Heart right ventricle (tissue), 16 donors: Measurements from ENCODE around the gene ADAM23. TPM values are rescaled to one million over a fixed set of nuclear protein-coding genes. Genes with fewer than 3 reads are reported as not detected.

Experiments used
- ATAC-seq, 8 donors: fragments of 200-7000 bp; cut with Tn5 transposase; one replicate each; pipeline ENCODE4 v1.9.1; 2020; ENCODE audit warnings: mild to moderate bottlenecking in 8 of 8, moderate library complexity in 8 of 8, moderate number of reproducible peaks in 1 of 8
- DNase-seq, 2 donors: peaks; one replicate each; pipeline ENCODE4 v3.0.0-alpha.2; 2020
- H3K27ac ChIP-seq, 10 donors: fragments of 200-600 bp; sonication (generic) in 2 of 10; one replicate each; pipeline versions ENCODE4 v1.5.0 to v1.8.0; 2020 to 2022; ENCODE audit warnings: mild to moderate bottlenecking in 3 of 10
- H3K27me3 ChIP-seq, 7 donors: fragments of 200-600 bp; one replicate each; pipeline ENCODE4 v1.8.0; 2021 to 2022; ENCODE audit warnings: mild to moderate bottlenecking in 2 of 7
- H3K36me3 ChIP-seq, 9 donors: fragments of 200-600 bp; sonication (generic) in 1 of 9; one replicate each; pipeline versions ENCODE4 v1.5.0 to v1.8.0; 2020 to 2022; ENCODE audit warnings: mild to moderate bottlenecking in 2 of 9
- H3K4me1 ChIP-seq, 9 donors: fragments of 200-600 bp; sonication (generic) in 1 of 9; one replicate each; pipeline versions ENCODE4 v1.5.0 to v1.8.0; 2020 to 2022; ENCODE audit warnings: mild to moderate bottlenecking in 4 of 9
- H3K4me3 ChIP-seq, 10 donors: fragments of 200-600 bp; sonication (generic) in 2 of 10; one replicate each; pipeline versions ENCODE4 v1.5.0 to v1.8.0; 2020 to 2022; ENCODE audit warnings: mild to moderate bottlenecking in 7 of 10, moderate library complexity in 2 of 10
- H3K9me3 ChIP-seq, 11 donors: fragments of 200-600 bp in 10 of 11; sonication (generic) in 2 of 11; one replicate each; pipeline versions ENCODE4 v1.5.0 to v1.8.0; 2013 to 2022; ENCODE audit warnings: mild to moderate bottlenecking in 2 of 11, control low read depth in 1 of 11, moderate library complexity in 1 of 11
- WGBS, 2 donors: extraction: QIAGEN DNeasy Blood & Tissue Kit; methylation state at CpG; one replicate each; pipeline ENCODE4 v1.1.7; 2013; ENCODE audit warnings: inconsistent platforms in 1 of 2; 5-methylcytosine and 5-hydroxymethylcytosine counted together
- intact Hi-C, 10 donors: fragments of 100-400 bp; cut with DNase I; formaldehyde crosslinking; loops; one replicate each; pipeline versions ENCODE4 v1.11.1 to v1.14.2; 2022
- polyA plus RNA-seq, 2 donors: library from polyadenylated mRNA; stranded (reverse); fragments of 200-250 nt; gene quantifications; one replicate each; pipeline ENCODE4 v1.2.3, GENCODE V29; 2013
- total RNA-seq, 10 donors: library from RNA; stranded (reverse); fragmentation: NEBNext Ultra II Directional in 3 of 10; extraction: Animal tissue kit (Norgen Biotek cat#: 25700) in 3 of 10; gene quantifications; one replicate each; pipeline versions ENCODE4 v1.2.1 to v1.2.4, GENCODE V29; 2021 to 2023
- TF ChIP-seq, protein P1 (sequence below), 9 donors: fragments of 200-600 bp; sonication (generic) in 2 of 9; IDR thresholded peaks; one replicate each; pipeline versions ENCODE4 v1.5.0 to v1.8.0; 2021 to 2022; ENCODE audit warnings: antibody characterized with exemption in 9 of 9, mild to moderate bottlenecking in 5 of 9, moderate library complexity in 1 of 9
- donor health status: Arrhythmogenic right ventricular cardiomyopathy.
- donor health status: ischemic (EF 13 %, LVEDD 7.1; RV severe dilation, severe dysfunction).
- donor health status: healthy with polysubstance abuse.
- donor health status: DM: no; HTN: yes; CAD: no.
- donor health status: DM: no; HTN: no; CAD: no.
- donor health status: ischemic (EF 25% LVEDD 6.9; RV normal size, moderate dysfunction).
- donor health status: ischemic (EF 25% LVEDD 5.7; RV mildly dilated, moderate dysfunction).
- donor health status: healthy.
- donor health status: DM: yes; HTN: yes; CAD: no.
- donor health status: Ischemic cardiomyopathy.
- donor health status: ischemic (EF 35%, LVEDD 5.7; RV mildly dilated, moderate dysfunction).
- donor health status: nonischemic (EF 11% LVEDD 7.7; RV severe dilation, severe dysfunction).
- donor health status: DM: yes; HTN: yes; CAD: no.
- donor health status: PGD.
- donor health status: ischemic (EF 29% LVEDD 5.4; RV normal size, mild dysfunction).
- donor health status: nonischemic (EF 23%, LVEDD 6.1; RV moderate dilation, normal function).

The ADAM23 gene
- total and polyA plus RNA-seq, 12 donors: 11.9 to 101 (median 66.2) TPM

DNA sequence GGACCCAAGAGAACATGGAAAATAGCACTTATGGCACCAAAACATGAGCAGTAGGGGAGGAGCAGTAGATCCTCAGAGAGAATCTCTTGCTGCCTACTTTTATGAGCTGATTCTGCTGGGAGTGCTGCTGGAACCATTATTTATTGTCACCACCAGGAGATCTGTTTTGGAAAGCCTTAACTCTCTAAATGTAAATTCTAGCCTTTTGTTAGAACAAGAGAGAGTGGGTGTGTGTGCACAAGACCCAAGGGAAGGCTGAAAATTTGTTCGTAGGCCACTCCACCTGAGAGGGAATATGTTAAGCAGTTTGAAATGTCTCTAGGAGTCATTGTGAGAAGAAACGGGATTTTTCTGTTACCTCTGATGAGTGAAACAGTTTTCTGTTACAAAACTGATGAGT, 182.8 kb downstream of the ADAM23 start:
- no peak overlapping the region for H3K4me3 ChIP-seq
- DNase-seq (no peak), ATAC-seq (no peak)
- TF ChIP-seq, protein P1, sequence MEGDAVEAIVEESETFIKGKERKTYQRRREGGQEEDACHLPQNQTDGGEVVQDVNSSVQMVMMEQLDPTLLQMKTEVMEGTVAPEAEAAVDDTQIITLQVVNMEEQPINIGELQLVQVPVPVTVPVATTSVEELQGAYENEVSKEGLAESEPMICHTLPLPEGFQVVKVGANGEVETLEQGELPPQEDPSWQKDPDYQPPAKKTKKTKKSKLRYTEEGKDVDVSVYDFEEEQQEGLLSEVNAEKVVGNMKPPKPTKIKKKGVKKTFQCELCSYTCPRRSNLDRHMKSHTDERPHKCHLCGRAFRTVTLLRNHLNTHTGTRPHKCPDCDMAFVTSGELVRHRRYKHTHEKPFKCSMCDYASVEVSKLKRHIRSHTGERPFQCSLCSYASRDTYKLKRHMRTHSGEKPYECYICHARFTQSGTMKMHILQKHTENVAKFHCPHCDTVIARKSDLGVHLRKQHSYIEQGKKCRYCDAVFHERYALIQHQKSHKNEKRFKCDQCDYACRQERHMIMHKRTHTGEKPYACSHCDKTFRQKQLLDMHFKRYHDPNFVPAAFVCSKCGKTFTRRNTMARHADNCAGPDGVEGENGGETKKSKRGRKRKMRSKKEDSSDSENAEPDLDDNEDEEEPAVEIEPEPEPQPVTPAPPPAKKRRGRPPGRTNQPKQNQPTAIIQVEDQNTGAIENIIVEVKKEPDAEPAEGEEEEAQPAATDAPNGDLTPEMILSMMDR (IDR thresholded peaks at IDR 0.05): no peak
- no peaks in the 10 kb centered on the region for H3K9me3 ChIP-seq
- H3K4me1 ChIP-seq: no peaks in the 10 kb centered on the region
- H3K27ac ChIP-seq: no peak overlapping the region
- intact Hi-C loops: no loop called here
- H3K36me3 ChIP-seq: no peaks in the 10 kb centered on the region
- WGBS, 2 donors: 58 to 70% methylated on average over 2 of the region's 2 CpGs
- H3K27me3 ChIP-seq: peaks cover 0 to 18% (median 5%) of the 10 kb centered on the region in 7 donors

- Histone ChIP-seq H3K27ac (no peak overlapping the region), H3K4me1 (no peaks in the 10 kb centered on the region), H3K9me3 (no peaks in the 10 kb centered on the region), H3K36me3 (no peaks in the 10 kb centered on the region), H3K4me3 (no peak overlapping the region), H3K27me3 (peaks cover 0 to 18% (median 10%) of the 10 kb centered on the region in 7 donors)
- ATAC-seq: no peak
- DNase-seq: no peak
- TF ChIP-seq, protein P1 (IDR thresholded peaks at IDR 0.05): no peak
- intact Hi-C loops: no loop called here
Measured at GRCh38 chr2:206627632-206628031, 184.3 kb downstream of the ADAM23 start.

DNA sequence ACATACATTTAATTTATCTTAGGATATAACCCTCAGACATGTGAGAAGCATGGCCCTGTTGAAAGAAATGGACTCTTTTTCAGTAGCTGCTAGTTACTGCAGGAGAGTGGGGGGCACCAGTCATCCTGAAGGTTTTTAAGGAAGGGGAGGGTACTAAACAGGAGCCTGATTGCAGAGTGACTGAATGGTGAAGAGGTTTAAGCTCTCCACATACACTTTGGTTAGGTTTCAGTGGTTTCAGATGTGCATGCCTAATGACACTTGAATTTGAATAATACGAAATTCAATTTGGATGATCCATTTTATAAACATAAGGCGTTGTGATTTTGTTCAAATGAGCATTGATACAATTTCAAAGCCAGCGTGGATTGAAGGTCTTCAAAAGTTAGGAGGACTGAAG, 188.0 kb downstream of the ADAM23 start:
- no peak overlapping the region for H3K27ac ChIP-seq
- H3K4me1 ChIP-seq: no peaks in the 10 kb centered on the region
- intact Hi-C loops: no loop called here
- peaks cover 0 to 18% (median 10%) of the 10 kb centered on the region in 7 donors for H3K27me3 ChIP-seq
- no peak for ATAC-seq
- no peaks in the 10 kb centered on the region for H3K9me3 ChIP-seq
- TF ChIP-seq, protein P1 (IDR thresholded peaks at IDR 0.05): no peak
- no peak overlapping the region for H3K4me3 ChIP-seq
- no peaks in the 10 kb centered on the region for H3K36me3 ChIP-seq
- no peak for DNase-seq
- 38 to 51% methylated on average over 3 of the region's 3 CpGs for WGBS, 2 donors

- Histone ChIP-seq H3K36me3 (no peaks in the 10 kb centered on the region), H3K9me3 (no peaks in the 10 kb centered on the region), H3K4me3 (no peak overlapping the region), H3K27me3 (peaks cover 0 to 13% (median 8%) of the 10 kb centered on the region in 7 donors), H3K4me1 (no peaks in the 10 kb centered on the region), H3K27ac (no peak overlapping the region)
- no peak for ATAC-seq
- WGBS, 2 donors: 72 to 74% methylated on average over 1 of the region's 1 CpG
- DNase-seq: no peak
- TF ChIP-seq, protein P1 (IDR thresholded peaks at IDR 0.05): no peak
- intact Hi-C loops: no loop called here
Measured at GRCh38 chr2:206635015-206635414, 191.7 kb downstream of the ADAM23 start.
